ENCODE data around the gene CANT1. TPM values are rescaled to one million over a fixed set of nuclear protein-coding genes. Genes with fewer than 3 reads are reported as not detected.
"Not testable (repeated sequence)": the region's sequence is repeated elsewhere in the genome, so short reads cannot be mapped to it uniquely, and the experiment has no call there.

CANT1 gene
- total RNA-seq, 1 experiment from 2014 or later, result 116 TPM

DNA sequence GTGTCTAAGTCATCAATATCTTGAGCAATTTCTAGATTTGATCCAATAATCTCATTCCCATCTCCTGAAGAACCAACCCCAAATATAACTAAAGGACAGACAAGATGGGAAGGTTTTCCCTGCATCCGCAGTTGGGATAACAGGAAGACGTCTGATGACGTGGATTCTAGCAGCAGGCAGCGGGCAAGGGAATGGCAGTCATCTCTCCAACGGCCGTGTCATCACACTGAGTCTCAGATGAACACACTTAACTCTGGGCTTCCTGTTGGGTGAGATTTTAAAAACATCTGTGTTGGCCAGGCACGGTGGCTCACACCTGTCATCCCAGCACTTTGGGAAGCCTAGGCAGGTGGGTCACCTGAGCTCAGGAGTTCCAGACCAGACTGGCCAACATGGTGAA lies 63.4 kb downstream of the CANT1 start:
- H3K9me2 ChIP-seq (ENCODE audit: insufficient read depth), result no peaks in the 10 kb centered on the region
- ChIA-PET CTCF (no interaction called here), POLR2A (ENCODE audit: unreplicated experiment) (no interaction called here)
- no peaks in the 10 kb centered on the region for H4K20me1 ChIP-seq (ENCODE audit: insufficient read depth)
- no peaks in the 10 kb centered on the region for H3K9me3 ChIP-seq (ENCODE audit: insufficient read depth, low read depth)
- no peak for TF ChIP-seq EZH2 (IDR thresholded peaks at IDR 0.05; ENCODE audit: low read depth)
- TF ChIP-seq, protein P1, sequence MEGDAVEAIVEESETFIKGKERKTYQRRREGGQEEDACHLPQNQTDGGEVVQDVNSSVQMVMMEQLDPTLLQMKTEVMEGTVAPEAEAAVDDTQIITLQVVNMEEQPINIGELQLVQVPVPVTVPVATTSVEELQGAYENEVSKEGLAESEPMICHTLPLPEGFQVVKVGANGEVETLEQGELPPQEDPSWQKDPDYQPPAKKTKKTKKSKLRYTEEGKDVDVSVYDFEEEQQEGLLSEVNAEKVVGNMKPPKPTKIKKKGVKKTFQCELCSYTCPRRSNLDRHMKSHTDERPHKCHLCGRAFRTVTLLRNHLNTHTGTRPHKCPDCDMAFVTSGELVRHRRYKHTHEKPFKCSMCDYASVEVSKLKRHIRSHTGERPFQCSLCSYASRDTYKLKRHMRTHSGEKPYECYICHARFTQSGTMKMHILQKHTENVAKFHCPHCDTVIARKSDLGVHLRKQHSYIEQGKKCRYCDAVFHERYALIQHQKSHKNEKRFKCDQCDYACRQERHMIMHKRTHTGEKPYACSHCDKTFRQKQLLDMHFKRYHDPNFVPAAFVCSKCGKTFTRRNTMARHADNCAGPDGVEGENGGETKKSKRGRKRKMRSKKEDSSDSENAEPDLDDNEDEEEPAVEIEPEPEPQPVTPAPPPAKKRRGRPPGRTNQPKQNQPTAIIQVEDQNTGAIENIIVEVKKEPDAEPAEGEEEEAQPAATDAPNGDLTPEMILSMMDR (conservative IDR thresholded peaks at IDR 0.05), result no peak
- intact Hi-C loops (cut with micrococcal nuclease; ENCODE audit: unreplicated experiment), result no loop called here
- no peaks in the 10 kb centered on the region for H3K4me1 ChIP-seq (replicated peaks; ENCODE audit: insufficient read depth)
- no peak for DNase-seq
- no peak overlapping the region for H3K4me2 ChIP-seq
- H3K4me3 ChIP-seq, result no peak overlapping the region
- no peak overlapping the region for H3K27ac ChIP-seq
- BruUV-seq (replicated peaks), result no TSS peak
- H3K27me3 ChIP-seq (ENCODE audit: insufficient read depth, low read depth), result no peaks in the 10 kb centered on the region
- H2AFZ ChIP-seq, result no peak overlapping the region
- no peaks in the 10 kb centered on the region for H3K36me3 ChIP-seq (ENCODE audit: low read depth)
- H3K79me2 ChIP-seq (ENCODE audit: low read depth), result no peaks in the 10 kb centered on the region
- H3F3A ChIP-seq (ENCODE audit: insufficient read depth, low read depth), result no peaks in the 10 kb centered on the region

DNA sequence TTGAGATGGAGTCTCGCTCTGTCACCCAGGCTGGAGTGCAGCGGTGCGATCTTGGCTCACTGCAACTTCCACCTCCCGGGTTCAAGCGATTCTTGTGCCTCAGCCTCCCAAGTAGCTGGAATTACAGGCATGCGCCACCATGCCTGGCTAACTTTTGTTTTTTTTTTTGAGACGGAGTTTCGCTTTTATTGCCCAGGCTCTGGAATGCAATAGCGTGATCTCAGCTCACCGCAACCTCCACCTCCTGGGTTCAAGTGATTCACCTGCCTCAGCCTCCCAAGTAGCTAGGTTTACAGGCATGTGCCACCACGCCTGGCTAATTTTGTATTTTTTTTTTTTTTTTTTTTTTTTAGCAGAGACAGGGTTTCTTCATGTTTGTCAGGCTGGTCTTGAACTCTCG lies 64.1 kb downstream of the CANT1 start:
- H3K4me2 ChIP-seq; H3K27ac ChIP-seq; H3K4me3 ChIP-seq; H3K79me2 ChIP-seq (ENCODE audit: low read depth); H4K20me1 ChIP-seq (ENCODE audit: insufficient read depth); intact Hi-C loops (cut with micrococcal nuclease; ENCODE audit: unreplicated experiment); H3K9me2 ChIP-seq (ENCODE audit: insufficient read depth); H3K9me3 ChIP-seq (ENCODE audit: insufficient read depth, low read depth); CTCF ChIA-PET; H3K36me3 ChIP-seq (ENCODE audit: low read depth); H3F3A ChIP-seq (ENCODE audit: insufficient read depth, low read depth); H3K27me3 ChIP-seq (ENCODE audit: insufficient read depth, low read depth); H3K4me1 ChIP-seq (replicated peaks; ENCODE audit: insufficient read depth); POLR2A ChIA-PET (ENCODE audit: unreplicated experiment); BruUV-seq (replicated peaks); DNase-seq; H2AFZ ChIP-seq: not testable (repeated sequence)

DNA sequence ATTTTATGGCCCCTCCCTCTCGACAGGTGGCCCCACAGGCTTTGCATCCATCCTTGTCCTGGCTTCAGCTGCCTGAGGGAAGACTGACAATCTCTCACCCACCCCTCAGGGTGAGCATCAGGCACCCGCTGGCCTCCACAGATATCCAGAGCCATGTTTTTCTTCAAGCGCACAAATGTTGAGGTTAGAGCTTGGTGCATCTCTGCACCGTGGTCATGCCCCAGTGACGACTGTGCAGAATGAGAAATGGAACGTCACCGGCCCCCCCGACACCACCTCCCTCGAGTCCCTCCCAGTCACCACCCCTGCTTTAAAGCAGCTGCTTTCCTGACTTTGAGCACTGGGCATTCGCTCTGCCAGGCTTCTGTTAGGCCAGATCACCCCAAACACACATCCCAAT lies 64.6 kb downstream of the CANT1 start:
- ChIA-PET POLR2A (ENCODE audit: unreplicated experiment) (no interaction called here), CTCF (no interaction called here)
- Histone ChIP-seq H3F3A (ENCODE audit: insufficient read depth, low read depth) (no peaks in the 10 kb centered on the region), H3K4me1 (replicated peaks; ENCODE audit: insufficient read depth) (no peaks in the 10 kb centered on the region), H3K9me2 (ENCODE audit: insufficient read depth) (no peaks in the 10 kb centered on the region), H2AFZ (no peak overlapping the region), H4K20me1 (ENCODE audit: insufficient read depth) (no peaks in the 10 kb centered on the region), H3K79me2 (ENCODE audit: low read depth) (no peaks in the 10 kb centered on the region), H3K36me3 (ENCODE audit: low read depth) (no peaks in the 10 kb centered on the region), H3K9me3 (ENCODE audit: insufficient read depth, low read depth) (no peaks in the 10 kb centered on the region), H3K4me3 (no peak overlapping the region), H3K27ac (no peak overlapping the region), H3K27me3 (ENCODE audit: insufficient read depth, low read depth) (no peaks in the 10 kb centered on the region), H3K4me2 (no peak overlapping the region)
- intact Hi-C loops (cut with micrococcal nuclease; ENCODE audit: unreplicated experiment), result no loop called here
- BruUV-seq (replicated peaks), result no TSS peak
- TF ChIP-seq, protein P1 (conservative IDR thresholded peaks at IDR 0.05), result no peak
- no peak for TF ChIP-seq EZH2 (IDR thresholded peaks at IDR 0.05; ENCODE audit: low read depth)
- no peak for DNase-seq

DNA sequence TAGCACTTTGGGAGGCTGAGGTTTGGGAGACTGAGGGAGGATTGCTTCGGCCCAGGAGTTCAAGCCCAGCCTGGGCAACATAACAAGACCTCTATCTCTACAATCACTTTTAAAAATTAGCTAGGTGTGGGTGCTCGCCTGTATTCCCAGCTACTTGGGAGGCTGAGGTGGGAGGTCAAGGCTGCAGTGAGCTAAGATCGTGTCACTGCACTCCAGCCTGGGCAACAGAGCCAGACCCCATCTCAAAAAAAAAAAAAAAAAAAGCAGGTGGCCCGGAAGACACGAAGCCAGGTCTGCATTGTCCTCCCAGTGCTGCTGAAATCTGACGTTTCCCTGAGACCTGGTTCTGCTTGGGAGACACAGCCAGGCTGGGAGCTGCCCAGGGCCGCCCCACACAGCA lies 65.5 kb downstream of the CANT1 start:
- ChIA-PET POLR2A (ENCODE audit: unreplicated experiment) (no interaction called here), CTCF (no interaction called here)
- no TSS peak for BruUV-seq (replicated peaks)

More for the DNA sequence above, 65.5 kb downstream of the CANT1 start:
- Histone ChIP-seq H3K4me3 (no peak overlapping the region), H3K9me3 (ENCODE audit: insufficient read depth, low read depth) (no peaks in the 10 kb centered on the region), H3K4me2 (no peak overlapping the region), H3F3A (ENCODE audit: insufficient read depth, low read depth) (no peaks in the 10 kb centered on the region), H3K27me3 (ENCODE audit: insufficient read depth, low read depth) (no peaks in the 10 kb centered on the region), H3K4me1 (replicated peaks; ENCODE audit: insufficient read depth) (no peaks in the 10 kb centered on the region), H3K27ac (no peak overlapping the region), H2AFZ (no peak overlapping the region), H3K9me2 (ENCODE audit: insufficient read depth) (no peaks in the 10 kb centered on the region), H3K79me2 (ENCODE audit: low read depth) (no peaks in the 10 kb centered on the region), H4K20me1 (ENCODE audit: insufficient read depth) (no peaks in the 10 kb centered on the region), H3K36me3 (ENCODE audit: low read depth) (no peaks in the 10 kb centered on the region)
- DNase-seq, result no peak
- intact Hi-C loops (cut with micrococcal nuclease; ENCODE audit: unreplicated experiment), result no loop called here
- TF ChIP-seq EZH2 (IDR thresholded peaks at IDR 0.05; ENCODE audit: low read depth), result no peak
- TF ChIP-seq, protein P1 (conservative IDR thresholded peaks at IDR 0.05), result no peak

Measured in PC-9 (cell line).